Measurements from ENCODE around the gene SLC7A6.

DNA sequence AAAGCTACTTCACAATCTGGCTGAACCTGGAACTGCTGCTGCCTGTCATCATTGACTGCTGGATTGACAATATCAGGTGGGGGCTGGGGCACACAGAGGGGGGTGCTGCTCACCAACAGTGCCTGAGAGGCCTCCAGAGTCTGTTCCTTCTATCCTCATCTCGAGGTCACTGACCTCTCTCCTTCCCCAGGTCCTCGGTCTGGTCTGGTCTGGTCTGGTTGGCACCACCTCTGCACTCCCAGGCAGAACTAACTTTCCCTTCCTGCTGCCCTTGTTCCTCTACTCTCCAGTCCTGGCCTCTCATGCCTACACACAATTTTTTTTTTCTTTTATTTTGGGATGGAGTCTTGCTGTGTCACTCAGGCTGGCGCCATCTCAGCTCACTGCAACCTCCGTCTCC, 15.0 kb upstream of the SLC7A6 start:
- TF ChIP-seq CTCF (IDR thresholded peaks at IDR 0.05; ENCODE audit: insufficient read depth, low read depth, low read length) (no peak), EZH2 (IDR thresholded peaks at IDR 0.05; ENCODE audit: insufficient read depth, low read length) (no peak)
